Thoracic aorta (tissue), 2 donors: ENCODE results near the gene RFX4. TPM values are rescaled to one million over a fixed set of nuclear protein-coding genes. Genes with fewer than 3 reads are reported as not detected.

Experiments
- ATAC-seq: fragments of 150-250 bp; one replicate; pipeline ENCODE4 v1.8.0; 2017; ENCODE audit warnings: low read depth; ENCODE audit not compliant: insufficient number of reproducible peaks, low FRiP score
- DNase-seq: peaks from one replicate; pipeline ENCODE4 v3.0.0-alpha.2; 2020; ENCODE audit warnings: low spot score
- H3K27ac ChIP-seq, 2 donors: fragments of 200-600 bp; sonication (generic); 1 replicate in 1 of 2; 2 replicates in 1 of 2; pipeline ENCODE4 v1.5.1; 2016; ENCODE audit warnings: mild to moderate bottlenecking in 2 of 2, moderate library complexity in 2 of 2
- H3K27me3 ChIP-seq: fragments of 200-600 bp; sonication (generic); replicated peaks from 2 replicates; pipeline ENCODE4 v1.6.0; 2016; ENCODE audit warnings: mild to moderate bottlenecking; ENCODE audit not compliant: insufficient read depth
- H3K36me3 ChIP-seq: fragments of 200-600 bp; sonication (generic); one replicate; pipeline ENCODE4 v1.5.1; 2016
- H3K4me1 ChIP-seq, 2 donors: fragments of 200-600 bp; sonication (generic); 1 replicate in 1 of 2; 2 replicates in 1 of 2; pipeline versions ENCODE4 v1.5.1 to v1.6.0; 2016; ENCODE audit warnings: low read depth in 2 of 2, mild to moderate bottlenecking in 1 of 2; ENCODE audit not compliant: control insufficient read depth in 1 of 2
- H3K4me3 ChIP-seq: fragments of 200-600 bp; sonication (generic); 2 replicates; pipeline ENCODE4 v1.5.1; 2016; ENCODE audit warnings: mild to moderate bottlenecking
- H3K9me3 ChIP-seq: fragments of 200-600 bp; sonication (generic); 2 replicates; pipeline ENCODE4 v1.5.1; 2016
- CTCF ChIP-seq: fragments of 200-600 bp; sonication (generic); IDR thresholded peaks from one replicate; pipeline ENCODE4 v1.5.1; 2019; ENCODE audit warnings: antibody characterized with exemption
- total RNA-seq, 2 donors: library from RNA; depleted of rRNA; stranded (reverse); fragments of >200 nt; gene quantifications; one replicate each; pipeline versions ENCODE4 v1.1.0 to v1.2.3, GENCODE V29; 2016

The RFX4 gene
- total RNA-seq, 2 donors from 2014 or later = not detected

- ATAC-seq (no peak), DNase-seq (no peak)
- Histone ChIP-seq H3K4me3 (no peak overlapping the region), H3K9me3 (no peaks in the 10 kb centered on the region), H3K27ac (no peak overlapping the region), H3K36me3 (no peaks in the 10 kb centered on the region), H3K27me3 (no peaks in the 10 kb centered on the region), H3K4me1 (no peaks in the 10 kb centered on the region)
- no peak for TF ChIP-seq CTCF
These were observed 137.1 kb downstream of the RFX4 start for GRCh38 chr12:106719879-106720278.

GRCh38 chr12:106720696-106721095, 137.9 kb downstream of the RFX4 start:
- H3K36me3 ChIP-seq = no peaks in the 10 kb centered on the region
- H3K4me1 ChIP-seq = no peaks in the 10 kb centered on the region
- no peak for ATAC-seq
- H3K9me3 ChIP-seq = no peaks in the 10 kb centered on the region
- H3K27me3 ChIP-seq = no peaks in the 10 kb centered on the region
- no peak overlapping the region for H3K4me3 ChIP-seq
- no peak overlapping the region for H3K27ac ChIP-seq
- no peak for TF ChIP-seq CTCF
- no peak for DNase-seq

GRCh38 chr12:106721915-106722314, 139.1 kb downstream of the RFX4 start:
- Histone ChIP-seq H3K27me3 (no peaks in the 10 kb centered on the region), H3K4me3 (no peak overlapping the region), H3K4me1 (no peaks in the 10 kb centered on the region), H3K9me3 (no peaks in the 10 kb centered on the region), H3K36me3 (no peaks in the 10 kb centered on the region), H3K27ac (no peak overlapping the region)
- DNase-seq = no peak
- TF ChIP-seq CTCF = no peak
- no peak for ATAC-seq

- H3K4me1 ChIP-seq = no peaks in the 10 kb centered on the region
- no peaks in the 10 kb centered on the region for H3K9me3 ChIP-seq
- ATAC-seq = no peak
- TF ChIP-seq CTCF = no peak
- no peaks in the 10 kb centered on the region for H3K27me3 ChIP-seq
- H3K36me3 ChIP-seq = no peaks in the 10 kb centered on the region
- no peak overlapping the region for H3K27ac ChIP-seq
- no peak overlapping the region for H3K4me3 ChIP-seq
- no peak for DNase-seq
These were observed 140.0 kb downstream of the RFX4 start for GRCh38 chr12:106722837-106723236.

- no peaks in the 10 kb centered on the region for H3K4me1 ChIP-seq
- ATAC-seq (no peak), DNase-seq (no peak)
- H3K27ac ChIP-seq = no peak overlapping the region
- no peaks in the 10 kb centered on the region for H3K36me3 ChIP-seq
- no peak for TF ChIP-seq CTCF
- no peaks in the 10 kb centered on the region for H3K27me3 ChIP-seq
- H3K9me3 ChIP-seq = no peaks in the 10 kb centered on the region
- H3K4me3 ChIP-seq = no peak overlapping the region
These were observed 140.6 kb downstream of the RFX4 start for GRCh38 chr12:106723416-106723815.
